Esophagus (tissue), 2 donors: ENCODE measurements around the gene CLDN34. TPM values are rescaled to one million over a fixed set of nuclear protein-coding genes. Genes with fewer than 3 reads are reported as not detected.

Source experiments
- H3K27ac ChIP-seq, 2 donors: one replicate each; pipeline ENCODE4 v1.5.1; 2013; ENCODE audit warnings: low read depth in 2 of 2, mild to moderate bottlenecking in 2 of 2, inconsistent platforms in 1 of 2, low read length in 1 of 2, moderate library complexity in 1 of 2
- H3K27me3 ChIP-seq, 2 donors: one replicate each; pipeline ENCODE4 v1.6.1; 2013; ENCODE audit warnings: low read length in 2 of 2, control low read depth in 1 of 2, mild to moderate bottlenecking in 1 of 2; ENCODE audit not compliant: insufficient read depth in 2 of 2, control insufficient read depth in 1 of 2
- H3K36me3 ChIP-seq, 2 donors: one replicate each; pipeline ENCODE4 v1.6.1; 2013; ENCODE audit warnings: low read length in 1 of 2; ENCODE audit not compliant: control insufficient read depth in 2 of 2, insufficient read depth in 2 of 2
- H3K4me1 ChIP-seq, 2 donors: one replicate each; pipeline ENCODE4 v1.6.1; 2013; ENCODE audit warnings: low read length in 1 of 2; ENCODE audit not compliant: control insufficient read depth in 2 of 2, insufficient read depth in 2 of 2
- H3K4me3 ChIP-seq, 2 donors: one replicate each; pipeline ENCODE4 v1.5.1; 2013; ENCODE audit warnings: low read length in 2 of 2, mild to moderate bottlenecking in 2 of 2, low read depth in 1 of 2, moderate library complexity in 1 of 2
- H3K9me3 ChIP-seq, 2 donors: one replicate each; pipeline ENCODE4 v1.6.1; 2013; ENCODE audit warnings: mild to moderate bottlenecking in 2 of 2, low read depth in 1 of 2, low read length in 1 of 2, moderate library complexity in 1 of 2; ENCODE audit not compliant: control insufficient read depth in 2 of 2, insufficient read depth in 1 of 2
- WGBS, 2 donors: extraction: QIAGEN DNeasy Blood & Tissue Kit; methylation state at CpG; one replicate each; pipeline ENCODE4 v1.1.7; 2013; 5-methylcytosine and 5-hydroxymethylcytosine counted together
- polyA plus RNA-seq, 2 donors: library from polyadenylated mRNA; stranded (reverse); fragments of 200-250 nt; gene quantifications; one replicate each; pipeline ENCODE4 v1.2.3, GENCODE V29; 2013
- donor health status: healthy with polysubstance abuse.
- donor health status: Bipolar disorder and iron deficiency.

Gene CLDN34
- polyA plus RNA-seq, 2 donors, result 0.15 to 0.45 TPM

GRCh38 chrX:9938516-9938915, 28.6 kb upstream of the CLDN34 start:
- Histone ChIP-seq H3K4me1 (no peaks in the 10 kb centered on the region), H3K4me3 (no peak overlapping the region), H3K36me3 (no peaks in the 10 kb centered on the region), H3K9me3 (no peaks in the 10 kb centered on the region), H3K27ac (no peak overlapping the region), H3K27me3 (no peaks in the 10 kb centered on the region)
- WGBS, 2 donors, result 94% methylated on average over 7 of the region's 7 CpGs

- H3K36me3 ChIP-seq, result peaks cover 0 to 5% of the 10 kb centered on the region in 2 donors
- no peak overlapping the region for H3K27ac ChIP-seq
- H3K4me3 ChIP-seq, result no peak overlapping the region
- H3K4me1 ChIP-seq, result no peaks in the 10 kb centered on the region
- no peaks in the 10 kb centered on the region for H3K9me3 ChIP-seq
- 82 to 91% methylated on average over 14 of the region's 14 CpGs for WGBS, 2 donors
- no peaks in the 10 kb centered on the region for H3K27me3 ChIP-seq
Measured at GRCh38 chrX:9940421-9940820, 26.7 kb upstream of the CLDN34 start.

DNA sequence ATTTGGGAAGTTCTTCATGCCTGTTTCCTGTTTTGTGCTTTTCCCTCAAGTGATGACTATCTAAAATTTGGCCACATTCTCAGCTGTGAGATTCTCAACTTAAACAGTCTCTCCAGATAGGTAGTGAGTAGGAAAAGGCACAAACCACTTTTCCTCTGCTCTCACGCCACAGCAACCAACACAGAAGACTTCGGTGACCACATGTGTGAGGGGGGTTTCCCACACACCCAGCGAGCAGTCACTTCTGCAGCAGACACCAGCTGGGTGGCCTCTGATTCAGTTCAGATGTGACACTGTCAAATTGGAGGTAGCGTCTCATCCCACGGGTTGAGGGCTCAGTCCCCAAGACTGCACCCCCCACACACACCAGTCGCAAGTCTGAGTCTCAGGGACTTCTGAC, 25.1 kb upstream of the CLDN34 start:
- WGBS, 2 donors, result 76 to 82% methylated on average over 6 of the region's 6 CpGs
- no peaks in the 10 kb centered on the region for H3K27me3 ChIP-seq
- H3K36me3 ChIP-seq, result peaks cover 0 to 11% of the 10 kb centered on the region in 2 donors
- no peaks in the 10 kb centered on the region for H3K4me1 ChIP-seq
- H3K4me3 ChIP-seq, result no peak overlapping the region
- H3K27ac ChIP-seq, result no peak overlapping the region
- no peaks in the 10 kb centered on the region for H3K9me3 ChIP-seq

GRCh38 chrX:9943420-9943819, 23.7 kb upstream of the CLDN34 start:
- Histone ChIP-seq H3K4me3 (no peak overlapping the region), H3K27ac (no peak overlapping the region), H3K9me3 (no peaks in the 10 kb centered on the region), H3K4me1 (no peaks in the 10 kb centered on the region), H3K36me3 (peaks cover 0 to 12% of the 10 kb centered on the region in 2 donors), H3K27me3 (no peaks in the 10 kb centered on the region)
- 90 to 94% methylated on average over 5 of the region's 5 CpGs for WGBS, 2 donors

DNA sequence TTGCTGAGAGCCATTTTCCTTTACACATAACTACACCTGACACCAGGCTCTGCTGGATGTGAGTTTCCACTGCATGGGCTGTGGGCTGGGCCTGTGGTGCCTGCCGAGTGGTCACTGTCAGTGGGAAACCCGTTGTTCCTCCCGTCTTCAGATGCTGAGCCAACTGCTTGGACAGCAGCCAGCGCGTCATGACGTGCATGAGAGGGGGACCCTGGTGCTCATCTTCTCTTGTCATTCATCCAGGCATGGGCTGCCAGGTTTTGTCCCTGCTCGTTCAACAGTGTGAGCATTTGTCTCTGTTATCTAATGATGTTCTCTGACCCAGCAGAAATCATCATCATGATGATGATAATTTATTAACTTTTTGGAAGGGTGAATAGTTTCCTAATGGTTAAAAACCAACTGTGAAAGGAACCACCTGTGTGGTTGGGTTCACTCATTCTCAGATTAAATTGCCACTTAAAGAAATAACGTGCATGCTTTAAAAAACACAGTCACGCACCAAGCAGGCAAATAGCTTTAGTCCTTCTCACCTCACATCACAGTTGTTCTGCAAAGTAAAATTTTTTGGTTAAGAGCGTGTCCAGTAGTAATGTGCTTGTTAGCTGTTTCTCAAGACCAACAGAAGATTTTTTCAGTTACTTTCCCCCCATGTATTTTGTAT, 19.9 kb upstream of the CLDN34 start:
- Histone ChIP-seq H3K36me3 (peaks cover 0 to 12% of the 10 kb centered on the region in 2 donors), H3K4me1 (no peaks in the 10 kb centered on the region), H3K9me3 (no peaks in the 10 kb centered on the region), H3K27ac (no peak overlapping the region), H3K27me3 (no peaks in the 10 kb centered on the region), H3K4me3 (no peak overlapping the region)
- 70 to 80% methylated on average over 10 of the region's 10 CpGs for WGBS, 2 donors

DNA sequence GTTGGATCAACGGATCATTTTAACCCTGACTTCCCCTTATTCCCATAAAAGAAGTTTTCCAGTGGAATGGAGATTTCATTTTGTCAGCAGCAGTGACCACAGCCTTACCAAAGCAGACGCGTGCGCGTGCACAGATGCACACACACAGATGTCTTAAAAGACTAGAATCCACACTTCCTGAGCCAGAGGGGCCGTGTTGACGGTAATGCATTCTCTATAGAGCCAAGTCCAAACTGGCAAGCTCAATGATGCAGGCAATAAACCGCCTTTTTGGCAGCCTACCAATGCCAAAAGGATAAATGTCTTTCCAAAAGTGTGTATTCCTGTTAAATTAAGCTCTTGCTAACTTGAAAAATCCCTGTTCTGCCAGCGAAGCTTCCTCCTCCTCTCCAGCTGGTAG, 18.8 kb upstream of the CLDN34 start:
- Histone ChIP-seq H3K4me3 (no peak overlapping the region), H3K4me1 (no peaks in the 10 kb centered on the region), H3K27ac (no peak overlapping the region), H3K27me3 (no peaks in the 10 kb centered on the region), H3K9me3 (peaks cover 0 to 4% of the 10 kb centered on the region in 2 donors), H3K36me3 (peaks cover 0 to 12% of the 10 kb centered on the region in 2 donors)
- WGBS, 2 donors, result 51 to 73% methylated on average over 9 of the region's 9 CpGs

DNA sequence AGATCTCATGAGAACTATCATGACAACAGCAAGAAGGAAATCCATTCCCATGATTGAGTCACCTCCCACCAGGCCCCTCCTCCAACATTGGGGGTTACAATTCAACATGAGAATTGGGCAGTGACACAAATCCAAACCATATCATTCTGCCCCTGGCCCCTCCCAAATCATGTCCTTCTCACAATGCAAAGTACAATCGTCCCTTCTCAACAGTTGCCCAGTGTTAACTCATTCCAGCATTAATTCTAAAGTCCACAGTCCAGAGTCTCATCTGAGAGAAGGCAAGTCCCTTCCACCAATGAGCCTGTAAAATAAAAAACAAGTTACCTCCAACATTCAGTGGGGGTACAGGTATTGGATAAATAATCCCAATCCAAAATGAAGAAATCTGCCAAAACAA, 14.9 kb upstream of the CLDN34 start:
- H3K27me3 ChIP-seq, result no peaks in the 10 kb centered on the region
- no peaks in the 10 kb centered on the region for H3K36me3 ChIP-seq
- H3K4me1 ChIP-seq, result no peaks in the 10 kb centered on the region
- no peak overlapping the region for H3K4me3 ChIP-seq
- H3K9me3 ChIP-seq, result peaks cover 0 to 4% of the 10 kb centered on the region in 2 donors
- no peak overlapping the region for H3K27ac ChIP-seq
- 62 to 86% methylated on average over 1 of the region's 1 CpG for WGBS, 2 donors

DNA sequence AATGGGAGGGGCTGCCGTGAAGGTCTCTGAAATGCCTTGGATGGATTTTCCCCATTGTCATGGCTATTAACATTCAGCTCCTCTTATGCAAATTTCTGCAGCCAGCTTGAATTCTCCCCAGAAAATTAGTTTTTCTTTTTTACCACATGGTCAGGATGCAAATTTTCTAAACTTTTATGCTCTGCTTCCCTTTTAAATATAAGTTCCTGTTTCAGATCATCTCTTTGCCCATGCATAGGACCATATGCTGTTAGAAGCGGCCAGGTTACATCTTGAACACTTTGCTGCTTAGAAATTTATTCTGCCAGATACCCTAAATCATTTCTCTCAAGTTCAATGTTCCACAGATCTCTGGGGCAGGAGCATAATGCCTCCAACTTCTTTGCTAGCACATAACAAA, 13.8 kb upstream of the CLDN34 start:
- Histone ChIP-seq H3K4me1 (no peaks in the 10 kb centered on the region), H3K9me3 (peaks cover 0 to 4% of the 10 kb centered on the region in 2 donors), H3K4me3 (no peak overlapping the region), H3K36me3 (no peaks in the 10 kb centered on the region), H3K27ac (no peak overlapping the region), H3K27me3 (no peaks in the 10 kb centered on the region)
- WGBS, 2 donors, result 88 to 96% methylated on average over 2 of the region's 2 CpGs

GRCh38 chrX:9955506-9955905, 11.7 kb upstream of the CLDN34 start:
- no peaks in the 10 kb centered on the region for H3K4me1 ChIP-seq
- no peaks in the 10 kb centered on the region for H3K36me3 ChIP-seq
- H3K27me3 ChIP-seq, result no peaks in the 10 kb centered on the region
- no peak overlapping the region for H3K4me3 ChIP-seq
- H3K9me3 ChIP-seq, result peaks cover 0 to 4% of the 10 kb centered on the region in 2 donors
- H3K27ac ChIP-seq, result no peak overlapping the region
- WGBS, 2 donors, result 78 to 79% methylated on average over 6 of the region's 6 CpGs

- 82% methylated on average over 9 of the region's 9 CpGs for WGBS, 2 donors
- Histone ChIP-seq H3K27me3 (no peaks in the 10 kb centered on the region), H3K27ac (no peak overlapping the region), H3K4me3 (no peak overlapping the region), H3K4me1 (no peaks in the 10 kb centered on the region), H3K36me3 (no peaks in the 10 kb centered on the region), H3K9me3 (peaks cover 0 to 4% of the 10 kb centered on the region in 2 donors)
Measured at GRCh38 chrX:9957743-9958142, 9.4 kb upstream of the CLDN34 start.
